ENCODE measurements around the gene KDM5B. TPM values are rescaled to one million over a fixed set of nuclear protein-coding genes. Genes with fewer than 3 reads are reported as not detected.
"Not testable (repeated sequence)": the region's sequence is repeated elsewhere in the genome, so short reads cannot be mapped to it uniquely, and the experiment has no call there.

The KDM5B gene
- total RNA-seq: 10 to 100 TPM; 63.1 to 65.5 TPM
- long read RNA-seq, full-length matches to known transcripts: 9 of 25 reads
- long read RNA-seq, partial matches to known transcripts: 13 of 25 reads
- long read RNA-seq, other reads (novel, unspliced or antisense): 3 of 25 reads

- ATAC-seq (peak; percentile 53), DNase-seq (peak; percentile 81 to 83)
- intact Hi-C loops (cut with DNase I, micrococcal nuclease): no loop called here
These were observed at the start of gene KDM5B for GRCh38 chr1:202807926-202808757. TSS of gene KDM5B (minus strand) at chr1:202808421. CDS start at chr1:202808305, 116 bp downstream.

- DNase-seq (peak; percentile 39 to 46), ATAC-seq (peak; percentile 47)
- intact Hi-C loops (cut with DNase I, micrococcal nuclease): no loop called here
These were observed 49.0 kb upstream of the KDM5B start for GRCh38 chr1:202857136-202857610.

GRCh38 chr1:202856014-202856413, 47.8 kb upstream of the KDM5B start:
- DNase-seq (no peak), ATAC-seq (no peak)
- intact Hi-C loops (cut with DNase I, micrococcal nuclease): no loop called here

- peak; percentile 17 for ATAC-seq
- intact Hi-C loops (cut with DNase I, micrococcal nuclease): no loop called here
These were observed 46.6 kb upstream of the KDM5B start for GRCh38 chr1:202854787-202855186.

GRCh38 chr1:202852163-202852904, 44.1 kb upstream of the KDM5B start:
- DNase-seq: peak in 1 of 2 donors; percentile 35
- ATAC-seq: peak; percentile 52
- intact Hi-C loops (cut with DNase I, micrococcal nuclease): no loop called here

More at GRCh38 chr1:202854787-202855186, 46.6 kb upstream of the KDM5B start:
- no peak for DNase-seq

- intact Hi-C loops (cut with DNase I, micrococcal nuclease): no loop called here
- no peak for ATAC-seq
- no peak for DNase-seq
These were observed 42.6 kb upstream of the KDM5B start for GRCh38 chr1:202850593-202851362.

GRCh38 chr1:202848191-202848542, 39.9 kb upstream of the KDM5B start:
- DNase-seq (no peak), ATAC-seq (no peak)
- intact Hi-C loops (cut with DNase I, micrococcal nuclease): no loop called here

- no peak for ATAC-seq
- DNase-seq: no peak
- intact Hi-C loops (cut with DNase I, micrococcal nuclease): no loop called here
These were observed 36.7 kb upstream of the KDM5B start for GRCh38 chr1:202844935-202845334.

GRCh38 chr1:202844259-202844658, 36.0 kb upstream of the KDM5B start:
- intact Hi-C loops (cut with DNase I, micrococcal nuclease): no loop called here
- ATAC-seq (no peak), DNase-seq (no peak)

- no peak for ATAC-seq
- DNase-seq: no peak
- intact Hi-C loops (cut with DNase I, micrococcal nuclease): no loop called here
These were observed 34.9 kb upstream of the KDM5B start for GRCh38 chr1:202843081-202843480.

GRCh38 chr1:202837746-202838262, 29.6 kb upstream of the KDM5B start:
- intact Hi-C loops (cut with DNase I, micrococcal nuclease): no loop called here
- no peak for ATAC-seq
- no peak for DNase-seq

- ATAC-seq (peak; percentile 73), DNase-seq (no peak)
- intact Hi-C loops (cut with DNase I, micrococcal nuclease): no loop called here
These were observed 28.6 kb upstream of the KDM5B start for GRCh38 chr1:202836623-202837403.

GRCh38 chr1:202835548-202836072, 27.4 kb upstream of the KDM5B start:
- intact Hi-C loops (cut with DNase I, micrococcal nuclease): no loop called here
- DNase-seq (no peak), ATAC-seq (no peak)

GRCh38 chr1:202834771-202835547, 26.7 kb upstream of the KDM5B start:
- no peak for DNase-seq
- intact Hi-C loops (cut with DNase I, micrococcal nuclease): no loop called here
- no peak for ATAC-seq

GRCh38 chr1:202831906-202832305, 23.7 kb upstream of the KDM5B start:
- intact Hi-C loops (cut with DNase I, micrococcal nuclease): no loop called here
- no peak for DNase-seq
- ATAC-seq: no peak

GRCh38 chr1:202829223-202829622, 21.0 kb upstream of the KDM5B start:
- DNase-seq; intact Hi-C loops (cut with DNase I, micrococcal nuclease); ATAC-seq: not testable (repeated sequence)

- no peak for ATAC-seq
- intact Hi-C loops (cut with DNase I, micrococcal nuclease): no loop called here
- DNase-seq: no peak
These were observed 17.5 kb upstream of the KDM5B start for GRCh38 chr1:202825748-202826147.

All from left colon (tissue), 2 donors.